Nephron (organoid): ENCODE data around the gene CCDC33.

ENCODE experiments used
- H3K27ac Mint-ChIP-seq, 3 experiments: 2 replicates each; pipeline ENCODE4 v1.8.0; 2020; ENCODE audit warnings: mixed read lengths in 3 of 3, mild to moderate bottlenecking in 2 of 3, moderate library complexity in 1 of 3
- H3K27me3 Mint-ChIP-seq: 2 replicates; pipeline ENCODE4 v1.8.0; 2021; ENCODE audit warnings: low read depth, mild to moderate bottlenecking, moderate library complexity, mixed read lengths
- H3K36me3 Mint-ChIP-seq: 2 replicates; pipeline ENCODE4 v1.8.0; 2020; ENCODE audit warnings: low read depth, mixed read lengths
- H3K4me1 Mint-ChIP-seq: 2 replicates; pipeline ENCODE4 v1.8.0; 2020; ENCODE audit warnings: mixed read lengths
- H3K4me3 Mint-ChIP-seq, 3 experiments: 2 replicates each; pipeline ENCODE4 v1.8.0; 2020; ENCODE audit warnings: mild to moderate bottlenecking in 3 of 3, mixed read lengths in 3 of 3, moderate library complexity in 2 of 3
- H3K9me3 Mint-ChIP-seq: 2 replicates; pipeline ENCODE4 v1.8.0; 2020; ENCODE audit warnings: mixed read lengths
- TF ChIP-seq, protein P1 (sequence below), 3 experiments: fragments of 200-600 bp; sonication (generic); IDR thresholded peaks; one replicate each; pipeline ENCODE4 v1.5.0; 2021; ENCODE audit warnings: antibody characterized with exemption in 3 of 3; ENCODE audit not compliant: unreplicated experiment in 3 of 3

The CCDC33 gene

GRCh38 chr15:74235962-74236361 lies at the start of gene CCDC33:
CCDC33 (plus strand) TSS chr15:74236326; CDS start chr15:74236720, 394 bp downstream.
- H3K4me3 Mint-ChIP-seq = no peak within 1 kb of the TSS
- H3K4me1 Mint-ChIP-seq = peaks cover 43% of the 10 kb centered on the region
- no peaks in the 10 kb centered on the region for H3K36me3 Mint-ChIP-seq
- H3K27me3 Mint-ChIP-seq = peaks cover 4% of the 10 kb centered on the region
- H3K9me3 Mint-ChIP-seq = no peaks in the 10 kb centered on the region
- TF ChIP-seq, protein P1, sequence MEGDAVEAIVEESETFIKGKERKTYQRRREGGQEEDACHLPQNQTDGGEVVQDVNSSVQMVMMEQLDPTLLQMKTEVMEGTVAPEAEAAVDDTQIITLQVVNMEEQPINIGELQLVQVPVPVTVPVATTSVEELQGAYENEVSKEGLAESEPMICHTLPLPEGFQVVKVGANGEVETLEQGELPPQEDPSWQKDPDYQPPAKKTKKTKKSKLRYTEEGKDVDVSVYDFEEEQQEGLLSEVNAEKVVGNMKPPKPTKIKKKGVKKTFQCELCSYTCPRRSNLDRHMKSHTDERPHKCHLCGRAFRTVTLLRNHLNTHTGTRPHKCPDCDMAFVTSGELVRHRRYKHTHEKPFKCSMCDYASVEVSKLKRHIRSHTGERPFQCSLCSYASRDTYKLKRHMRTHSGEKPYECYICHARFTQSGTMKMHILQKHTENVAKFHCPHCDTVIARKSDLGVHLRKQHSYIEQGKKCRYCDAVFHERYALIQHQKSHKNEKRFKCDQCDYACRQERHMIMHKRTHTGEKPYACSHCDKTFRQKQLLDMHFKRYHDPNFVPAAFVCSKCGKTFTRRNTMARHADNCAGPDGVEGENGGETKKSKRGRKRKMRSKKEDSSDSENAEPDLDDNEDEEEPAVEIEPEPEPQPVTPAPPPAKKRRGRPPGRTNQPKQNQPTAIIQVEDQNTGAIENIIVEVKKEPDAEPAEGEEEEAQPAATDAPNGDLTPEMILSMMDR (IDR thresholded peaks at IDR 0.05; ENCODE audit: unreplicated experiment in 3 of 3) = no peak
- H3K27ac Mint-ChIP-seq = peak within 1 kb of the TSS in 2 of 3 experiments; percentile 15 to 56

- peaks cover 4% of the 10 kb centered on the region for H3K4me1 Mint-ChIP-seq
- no peaks in the 10 kb centered on the region for H3K9me3 Mint-ChIP-seq
- H3K27me3 Mint-ChIP-seq = no peaks in the 10 kb centered on the region
- TF ChIP-seq, protein P1 (IDR thresholded peaks at IDR 0.05; ENCODE audit: unreplicated experiment in 3 of 3) = no peak
- no peak overlapping the region for H3K27ac Mint-ChIP-seq
- no peak overlapping the region for H3K4me3 Mint-ChIP-seq
- H3K36me3 Mint-ChIP-seq = peaks cover 13% of the 10 kb centered on the region
Observed at GRCh38 chr15:74188216-74188615, 47.9 kb upstream of the CCDC33 start.

DNA sequence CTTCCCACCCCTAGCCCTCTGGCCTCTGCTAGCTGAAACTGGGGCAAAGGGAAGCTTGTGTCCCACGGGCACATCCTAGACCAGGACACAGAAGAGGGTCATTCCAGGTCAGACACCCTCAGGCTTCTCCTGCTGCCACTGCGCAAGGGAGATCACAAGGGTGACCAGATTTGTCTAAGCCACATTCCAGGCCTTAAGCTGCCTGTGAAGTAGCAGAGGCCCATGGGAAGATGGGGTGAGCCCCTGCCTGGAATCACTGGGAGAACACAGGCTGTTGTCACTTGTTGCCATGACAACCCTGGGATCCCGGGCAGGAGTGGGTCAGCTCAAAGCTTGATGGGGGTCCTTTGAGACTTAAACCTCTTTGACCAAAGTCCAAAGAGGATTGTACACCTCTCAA lies 44.3 kb upstream of the CCDC33 start:
- H3K36me3 Mint-ChIP-seq = peaks cover 10% of the 10 kb centered on the region
- H3K27me3 Mint-ChIP-seq = no peaks in the 10 kb centered on the region
- H3K27ac Mint-ChIP-seq = no peak overlapping the region
- TF ChIP-seq, protein P1 (IDR thresholded peaks at IDR 0.05; ENCODE audit: unreplicated experiment in 3 of 3) = no peak
- H3K4me3 Mint-ChIP-seq = no peak overlapping the region
- H3K4me1 Mint-ChIP-seq = peaks cover 28% of the 10 kb centered on the region
- H3K9me3 Mint-ChIP-seq = no peaks in the 10 kb centered on the region

DNA sequence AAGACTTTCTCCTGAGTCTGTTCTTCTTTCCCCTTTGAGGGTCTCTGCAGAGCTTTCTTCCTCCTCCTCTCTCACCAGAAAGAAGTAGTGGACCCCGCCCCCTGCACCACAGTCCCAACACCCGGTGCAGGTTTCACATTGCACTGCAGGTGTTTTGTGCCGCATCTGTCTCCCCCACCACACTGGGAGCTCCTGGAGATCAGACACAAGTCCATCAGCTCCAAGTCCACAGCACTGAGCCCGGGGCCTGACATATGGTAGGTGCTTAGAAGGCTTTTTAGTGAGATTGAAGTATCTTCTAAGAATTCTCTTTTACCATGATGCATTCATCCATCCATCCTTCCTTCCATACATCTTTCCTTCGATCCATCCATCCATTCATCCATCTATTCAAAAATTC lies 43.4 kb upstream of the CCDC33 start:
- no peaks in the 10 kb centered on the region for H3K27me3 Mint-ChIP-seq
- H3K9me3 Mint-ChIP-seq = no peaks in the 10 kb centered on the region
- no peak overlapping the region for H3K4me3 Mint-ChIP-seq
- H3K27ac Mint-ChIP-seq = peak overlapping the region in 2 of 3 experiments; percentile 2 to 31
- H3K36me3 Mint-ChIP-seq = peaks cover 10% of the 10 kb centered on the region
- peaks cover 30% of the 10 kb centered on the region for H3K4me1 Mint-ChIP-seq
- TF ChIP-seq, protein P1 (IDR thresholded peaks at IDR 0.05; ENCODE audit: unreplicated experiment in 3 of 3) = no peak

DNA sequence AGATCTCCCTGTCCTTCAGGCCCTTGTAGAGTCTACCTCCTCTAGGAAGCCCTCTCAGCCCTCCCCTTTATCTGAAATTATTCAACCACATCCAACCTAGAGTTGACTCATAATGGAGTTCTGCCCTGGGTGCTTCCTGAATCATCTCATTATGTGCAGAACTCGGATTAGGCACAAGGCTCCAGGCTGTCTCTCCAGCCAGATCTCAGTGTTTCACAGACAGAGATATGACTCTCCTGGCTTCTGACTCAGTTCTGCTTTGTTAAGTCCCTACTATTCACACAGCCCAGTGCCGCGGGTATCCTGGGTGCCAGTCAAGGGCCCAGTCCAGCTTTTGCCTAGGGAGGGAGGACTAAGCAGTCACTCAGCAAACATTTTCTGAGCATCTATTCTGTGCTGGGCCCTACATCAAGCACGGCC lies 42.8 kb upstream of the CCDC33 start:
- Mint-ChIP-seq H3K4me3 (no peak overlapping the region), H3K27me3 (no peaks in the 10 kb centered on the region), H3K36me3 (peaks cover 10% of the 10 kb centered on the region), H3K4me1 (peaks cover 30% of the 10 kb centered on the region), H3K27ac (peak overlapping the region in 2 of 3 experiments; percentile 2 to 31), H3K9me3 (no peaks in the 10 kb centered on the region)
- TF ChIP-seq, protein P1 (IDR thresholded peaks at IDR 0.05; ENCODE audit: unreplicated experiment in 3 of 3) = no peak

GRCh38 chr15:74193905-74194304 lies 42.2 kb upstream of the CCDC33 start:
- peak overlapping the region in 1 of 3 experiments; percentile 56 for H3K27ac Mint-ChIP-seq
- no peaks in the 10 kb centered on the region for H3K27me3 Mint-ChIP-seq
- TF ChIP-seq, protein P1 (IDR thresholded peaks at IDR 0.05; ENCODE audit: unreplicated experiment in 3 of 3) = no peak
- H3K4me1 Mint-ChIP-seq = peaks cover 35% of the 10 kb centered on the region
- H3K36me3 Mint-ChIP-seq = peaks cover 10% of the 10 kb centered on the region
- no peaks in the 10 kb centered on the region for H3K9me3 Mint-ChIP-seq
- no peak overlapping the region for H3K4me3 Mint-ChIP-seq
